CD4-positive, alpha-beta T cell treated with Interleukin-12 subunit alpha and Interleukin-12 subunit beta, for 1 hour (primary cell): ENCODE results near the gene CALML3.
"Not testable (repeated sequence)": the region's sequence is repeated elsewhere in the genome, so short reads cannot be mapped to it uniquely, and the experiment has no call there.

Source experiments
- DNase-seq: peaks from one replicate; pipeline ENCODE4 v3.0.0-alpha.2; 2020

The CALML3 gene

GRCh38 chr10:5524641-5525560 lies at the start of gene CALML3:
TSS of gene CALML3 (plus strand) at chr10:5524961. CDS start at chr10:5525086, 125 bp downstream.
- DNase-seq = no peak

GRCh38 chr10:5475088-5475487 lies 49.7 kb upstream of the CALML3 start:
- DNase-seq = not testable (repeated sequence)

- not testable (repeated sequence) for DNase-seq
These were observed 48.6 kb upstream of the CALML3 start for GRCh38 chr10:5475974-5476807.

GRCh38 chr10:5476918-5477525 lies 47.7 kb upstream of the CALML3 start:
- no peak for DNase-seq

- DNase-seq = no peak
These were observed 46.6 kb upstream of the CALML3 start for GRCh38 chr10:5477948-5478693.

GRCh38 chr10:5478694-5479305 lies 46.0 kb upstream of the CALML3 start:
- DNase-seq = no peak

- DNase-seq = no peak
These were observed 45.1 kb upstream of the CALML3 start for GRCh38 chr10:5479481-5480161.

- DNase-seq = no peak
These were observed 44.4 kb upstream of the CALML3 start for GRCh38 chr10:5480162-5480941.

- no peak for DNase-seq
These were observed 43.6 kb upstream of the CALML3 start for GRCh38 chr10:5481121-5481520.

GRCh38 chr10:5482016-5482415 lies 42.7 kb upstream of the CALML3 start:
- no peak for DNase-seq

- DNase-seq = no peak
These were observed 40.6 kb upstream of the CALML3 start for GRCh38 chr10:5484205-5484604.

- no peak for DNase-seq
These were observed 39.5 kb upstream of the CALML3 start for GRCh38 chr10:5485290-5485689.

- DNase-seq = no peak
These were observed 38.6 kb upstream of the CALML3 start for GRCh38 chr10:5485948-5486852.

- no peak for DNase-seq
These were observed 37.9 kb upstream of the CALML3 start for GRCh38 chr10:5486853-5487235.

- DNase-seq = no peak
These were observed 36.2 kb upstream of the CALML3 start for GRCh38 chr10:5488272-5489161.

- no peak for DNase-seq
These were observed 34.7 kb upstream of the CALML3 start for GRCh38 chr10:5490032-5490431.

GRCh38 chr10:5490698-5491464 lies 33.9 kb upstream of the CALML3 start:
- DNase-seq = no peak

- DNase-seq = no peak
These were observed 33.3 kb upstream of the CALML3 start for GRCh38 chr10:5491477-5491876.
